Body of pancreas (tissue), 4 donors: ENCODE data around the gene KASH5. TPM values are rescaled to one million over a fixed set of nuclear protein-coding genes. Genes with fewer than 3 reads are reported as not detected.

Experiments
- ATAC-seq: fragments of 150-250 bp; one replicate; pipeline ENCODE4 v1.9.1; 2016
- DNase-seq, 4 donors: peaks; one replicate each; pipeline ENCODE4 v3.0.0-alpha.2; 2019
- H3K27ac ChIP-seq, 4 donors: fragments of 200-600 bp; sonication (generic); 1 replicate in 3 of 4; 2 replicates in 1 of 4; pipeline versions ENCODE4 v1.5.1 to v1.6.1; 2016 to 2019; ENCODE audit warnings: mild to moderate bottlenecking in 1 of 4, mixed read lengths in 1 of 4, moderate library complexity in 1 of 4
- H3K27me3 ChIP-seq, 2 donors: fragments of 200-600 bp; sonication (generic); one replicate each; pipeline ENCODE4 v1.6.0; 2016; ENCODE audit warnings: mild to moderate bottlenecking in 1 of 2
- H3K36me3 ChIP-seq, 2 donors: fragments of 200-600 bp; sonication (generic); replicated peaks in 1 of 2; 2 replicates each; pipeline ENCODE4 v1.5.1; 2016; ENCODE audit warnings: low read depth in 2 of 2; ENCODE audit not compliant: insufficient read depth in 1 of 2
- H3K4me1 ChIP-seq: fragments of 200-600 bp; sonication (generic); one replicate; pipeline ENCODE4 v1.6.0; 2016
- H3K4me3 ChIP-seq, 2 donors: fragments of 200-600 bp; sonication (generic); 1 replicate in 1 of 2; 2 replicates in 1 of 2; pipeline ENCODE4 v1.5.1; 2016 to 2019
- H3K9me3 ChIP-seq, 3 donors: fragments of 200-600 bp; sonication (generic); 1 replicate in 2 of 3; 2 replicates in 1 of 3; pipeline ENCODE4 v1.5.1; 2016
- POLR2A ChIP-seq, 3 donors: fragments of 450-650 bp; IDR thresholded peaks; one replicate each; pipeline ENCODE4 v1.6.1; 2016; ENCODE audit warnings: antibody characterized with exemption in 3 of 3, mild to moderate bottlenecking in 2 of 3
- WGBS, 2 donors: methylation state at CpG; one replicate each; pipeline ENCODE4 v1.1.5; 2017; 5-methylcytosine and 5-hydroxymethylcytosine counted together
- intact Hi-C: fragments of 100-400 bp; cut with DNase I; formaldehyde crosslinking; loops from one replicate; pipeline ENCODE4 v1.15.1; 2023
- total RNA-seq, 2 donors: library from RNA; depleted of rRNA; stranded (reverse); fragments of >200 nt; gene quantifications; one replicate each; pipeline ENCODE4 v1.1.0, GENCODE V29; 2016
- TF ChIP-seq, protein P1 (sequence below), 7 experiments: fragments of 450-650 bp in 4 of 7; fragments of 200-600 bp in 3 of 7; sonication (generic) in 3 of 7; IDR thresholded peaks; one replicate each; pipeline ENCODE4 v1.5.1; 2016 to 2019; ENCODE audit warnings: antibody characterized with exemption in 7 of 7

KASH5 gene
- total RNA-seq, 2 donors from 2014 or later: 0.66 to 2.6 TPM

DNA sequence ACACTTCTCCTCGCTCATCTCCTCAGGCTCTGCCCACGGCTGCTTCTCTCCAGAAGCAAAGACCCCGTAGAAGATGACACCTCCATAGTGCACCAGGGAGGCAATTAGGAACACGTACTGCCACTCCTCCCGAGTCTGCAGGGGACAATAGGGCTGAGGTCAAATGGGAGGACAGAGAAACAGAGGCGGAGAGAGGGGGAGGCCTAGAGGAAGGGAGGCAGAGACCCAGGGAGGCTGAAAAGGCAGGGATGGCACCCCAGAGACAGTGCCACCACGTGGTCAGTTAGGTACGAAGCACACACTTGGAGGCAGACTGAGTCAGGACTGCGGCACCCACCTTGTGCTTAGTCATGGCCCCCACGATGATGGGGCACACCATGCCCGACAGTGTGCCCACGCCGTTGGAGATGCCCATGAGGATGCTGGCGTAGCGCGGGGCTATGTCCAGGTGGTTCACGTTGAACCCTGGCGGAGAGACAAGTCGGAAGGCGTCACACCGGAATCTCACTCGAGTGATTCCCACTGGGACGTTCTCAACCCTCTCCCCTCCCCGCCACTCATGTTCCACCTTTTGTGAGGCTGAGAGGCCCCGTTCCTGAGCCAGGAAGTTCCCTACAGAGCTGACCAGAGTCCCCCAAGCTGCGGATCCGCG lies 42.8 kb downstream of the KASH5 start:
- no peak overlapping the region for H3K4me3 ChIP-seq
- H3K9me3 ChIP-seq: no peaks in the 10 kb centered on the region
- peaks cover 5 to 75% of the 10 kb centered on the region in 2 donors for H3K27me3 ChIP-seq
- H3K4me1 ChIP-seq: peaks cover 18% of the 10 kb centered on the region
- 61 to 63% methylated on average over 10 to 26 of the region's 28 CpGs for WGBS, 2 donors
- TF ChIP-seq POLR2A (IDR thresholded peaks at IDR 0.05): no peak
- TF ChIP-seq, protein P1, sequence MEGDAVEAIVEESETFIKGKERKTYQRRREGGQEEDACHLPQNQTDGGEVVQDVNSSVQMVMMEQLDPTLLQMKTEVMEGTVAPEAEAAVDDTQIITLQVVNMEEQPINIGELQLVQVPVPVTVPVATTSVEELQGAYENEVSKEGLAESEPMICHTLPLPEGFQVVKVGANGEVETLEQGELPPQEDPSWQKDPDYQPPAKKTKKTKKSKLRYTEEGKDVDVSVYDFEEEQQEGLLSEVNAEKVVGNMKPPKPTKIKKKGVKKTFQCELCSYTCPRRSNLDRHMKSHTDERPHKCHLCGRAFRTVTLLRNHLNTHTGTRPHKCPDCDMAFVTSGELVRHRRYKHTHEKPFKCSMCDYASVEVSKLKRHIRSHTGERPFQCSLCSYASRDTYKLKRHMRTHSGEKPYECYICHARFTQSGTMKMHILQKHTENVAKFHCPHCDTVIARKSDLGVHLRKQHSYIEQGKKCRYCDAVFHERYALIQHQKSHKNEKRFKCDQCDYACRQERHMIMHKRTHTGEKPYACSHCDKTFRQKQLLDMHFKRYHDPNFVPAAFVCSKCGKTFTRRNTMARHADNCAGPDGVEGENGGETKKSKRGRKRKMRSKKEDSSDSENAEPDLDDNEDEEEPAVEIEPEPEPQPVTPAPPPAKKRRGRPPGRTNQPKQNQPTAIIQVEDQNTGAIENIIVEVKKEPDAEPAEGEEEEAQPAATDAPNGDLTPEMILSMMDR (IDR thresholded peaks at IDR 0.05): peak in 1 of 7 experiments; percentile 4
- no peak overlapping the region for H3K27ac ChIP-seq
- ATAC-seq: no peak
- H3K36me3 ChIP-seq: no peaks in the 10 kb centered on the region
- intact Hi-C loops: loop anchor here (10.0 kb wide), 1 partner anchor 206 kb away; no protein-coding TSS in a partner anchor
- DNase-seq: no peak

DNA sequence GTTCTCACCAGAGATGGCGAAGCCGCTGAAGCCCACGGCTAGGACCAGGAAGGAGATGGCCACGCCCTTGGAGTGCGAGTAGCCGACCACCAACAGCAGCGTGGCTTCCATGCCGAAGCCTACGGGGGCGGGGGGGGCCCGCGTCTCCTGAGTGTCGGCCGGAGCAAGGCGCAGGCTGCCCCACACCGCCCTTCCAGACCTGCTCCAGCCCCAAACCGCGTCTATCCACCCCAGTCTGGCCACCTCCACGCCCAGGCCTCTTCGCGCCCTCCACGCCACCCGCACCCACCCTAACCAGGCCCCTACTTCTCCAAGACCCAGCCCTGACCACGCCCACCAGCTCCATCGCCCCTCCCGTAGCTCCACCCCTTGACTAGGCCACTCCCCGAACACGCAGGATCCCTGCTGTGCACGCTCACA lies 43.3 kb downstream of the KASH5 start:
- Histone ChIP-seq H3K36me3 (no peaks in the 10 kb centered on the region), H3K4me3 (no peak overlapping the region), H3K4me1 (peaks cover 18% of the 10 kb centered on the region), H3K9me3 (no peaks in the 10 kb centered on the region), H3K27ac (no peak overlapping the region), H3K27me3 (peaks cover 5 to 74% of the 10 kb centered on the region in 2 donors)
- WGBS, 2 donors: 34 to 37% methylated on average over 14 to 29 of the region's 29 CpGs
- ATAC-seq (no peak), DNase-seq (no peak)
- intact Hi-C loops: loop anchor here (10.0 kb wide), 1 partner anchor 207 kb away; no protein-coding TSS in a partner anchor
- TF ChIP-seq, protein P1 (IDR thresholded peaks at IDR 0.05): no peak
- TF ChIP-seq POLR2A (IDR thresholded peaks at IDR 0.05): no peak

DNA sequence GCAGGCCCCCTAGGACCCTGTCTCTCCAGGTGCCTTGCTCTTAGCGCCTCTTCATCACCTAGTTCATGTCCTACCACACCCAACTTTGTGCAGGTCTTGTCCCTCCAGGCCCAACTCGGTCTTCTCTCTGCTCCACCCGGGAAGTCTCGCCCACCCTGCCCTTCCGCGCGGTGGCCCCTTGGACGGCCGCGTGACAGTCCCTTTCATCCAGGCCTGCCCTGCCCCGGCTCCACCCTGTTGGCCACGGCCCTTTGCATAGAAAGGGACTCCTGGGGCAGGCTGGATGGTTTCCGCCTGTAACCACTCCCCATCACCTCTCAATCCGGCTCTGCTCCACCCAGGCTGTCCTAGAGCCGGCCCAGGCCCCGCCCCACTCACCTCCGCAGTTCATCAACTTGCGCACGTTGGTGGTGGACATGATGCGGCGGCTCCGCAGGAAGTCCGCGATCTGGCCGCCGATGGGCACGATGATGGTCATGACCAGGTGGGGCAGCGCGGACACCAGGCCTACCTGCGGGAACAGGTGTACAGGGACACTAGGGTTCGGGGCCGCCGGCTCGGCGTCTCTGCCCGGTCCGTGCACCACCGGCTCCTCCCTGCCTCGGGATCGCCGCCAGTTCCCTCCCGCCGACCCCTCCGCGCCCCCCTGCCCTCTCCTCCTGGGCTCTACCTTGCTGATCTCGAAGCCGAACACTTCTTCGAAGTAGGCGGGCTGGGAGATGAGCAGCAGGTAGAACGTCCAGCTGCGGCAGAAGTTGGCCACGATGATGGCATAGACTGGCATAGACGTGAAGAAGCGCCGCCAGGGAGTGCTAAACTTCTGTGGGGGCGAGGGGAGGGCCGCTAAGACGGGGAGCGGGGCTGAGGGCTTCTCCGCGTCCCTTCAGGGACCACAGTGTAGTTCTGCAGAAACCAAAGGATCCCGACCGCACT lies 44.4 kb downstream of the KASH5 start:
- Histone ChIP-seq H3K27ac (no peak overlapping the region), H3K4me1 (peaks cover 18% of the 10 kb centered on the region), H3K36me3 (no peaks in the 10 kb centered on the region), H3K27me3 (peaks cover 5 to 70% of the 10 kb centered on the region in 2 donors), H3K9me3 (no peaks in the 10 kb centered on the region), H3K4me3 (no peak overlapping the region)
- DNase-seq (no peak), ATAC-seq (no peak)
- TF ChIP-seq, protein P1 (IDR thresholded peaks at IDR 0.05): no peak
- no peak for TF ChIP-seq POLR2A (IDR thresholded peaks at IDR 0.05)
- 10 to 14% methylated on average over 33 to 59 of the region's 63 CpGs for WGBS, 2 donors
- intact Hi-C loops: loop anchor here (10.0 kb wide), 1 partner anchor 208 kb away; no protein-coding TSS in a partner anchor

DNA sequence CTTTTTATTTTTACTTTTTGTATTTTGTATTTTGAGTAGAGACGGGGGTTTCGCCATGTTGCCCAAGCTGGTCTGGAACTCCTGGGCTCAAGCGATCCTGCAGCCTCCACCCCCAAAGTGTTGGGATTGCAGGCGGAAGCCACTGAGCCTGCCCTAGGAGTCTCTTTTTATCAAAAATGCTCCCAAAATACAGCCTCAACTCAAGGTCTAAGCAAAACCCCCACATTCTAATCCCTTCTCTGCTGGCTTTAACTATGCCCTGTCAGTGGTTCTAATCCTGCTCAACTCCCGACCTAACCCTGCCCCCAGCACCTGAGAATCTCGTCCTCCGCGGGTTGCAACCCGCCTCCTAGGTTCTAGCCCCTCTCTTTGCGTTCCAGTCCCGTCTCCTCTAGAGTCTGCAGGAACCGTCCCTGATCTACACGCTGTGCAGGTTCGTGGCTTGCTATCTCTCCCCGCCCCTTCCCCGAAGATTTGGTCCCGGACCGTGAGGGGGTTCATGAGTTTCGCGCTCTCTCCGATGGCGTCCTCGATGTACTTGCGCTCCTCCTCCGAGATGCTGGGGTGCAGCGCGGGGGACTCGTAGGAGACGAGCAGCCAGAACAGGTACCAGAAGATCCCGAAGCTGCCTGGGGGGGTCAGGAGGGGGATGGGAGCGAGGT lies 45.3 kb downstream of the KASH5 start:
- TF ChIP-seq POLR2A (IDR thresholded peaks at IDR 0.05): no peak
- TF ChIP-seq, protein P1 (IDR thresholded peaks at IDR 0.05): no peak
- Histone ChIP-seq H3K4me3 (no peak overlapping the region), H3K9me3 (no peaks in the 10 kb centered on the region), H3K27me3 (peaks cover 5 to 61% of the 10 kb centered on the region in 2 donors), H3K27ac (no peak overlapping the region), H3K4me1 (peaks cover 9% of the 10 kb centered on the region), H3K36me3 (no peaks in the 10 kb centered on the region)
- DNase-seq (no peak), ATAC-seq (no peak)
- WGBS, 2 donors: 13 to 20% methylated on average over 31 of the region's 31 CpGs
- intact Hi-C loops: loop anchor here (10.0 kb wide), 1 partner anchor 209 kb away; no protein-coding TSS in a partner anchor
